Endothelial cell of umbilical vein (primary cell): ENCODE results near the gene PDIA5. TPM values are rescaled to one million over a fixed set of nuclear protein-coding genes. Genes with fewer than 3 reads are reported as not detected.

Experiments
- BruUV-seq: library from RNA; stranded (reverse); fragments of 400-500 nt; replicated peaks from 2 replicates; lab custom pipeline; 2021; lab: Mats Ljungman, UMichigan
- CTCF ChIA-PET: fragments of 300-600, 350-600 bp; sonication (Branson Sonifier 250); formaldehyde crosslinking; loops from one replicate; lab custom pipeline; 2021; ENCODE audit warnings: antibody characterized with exemption, inconsistent platforms; lab: Charles Lee
- POLR2A ChIA-PET: fragments of 300-600, 350-600 bp; sonication (Branson Sonifier 250); formaldehyde crosslinking; loops from one replicate; lab custom pipeline; 2021; ENCODE audit warnings: antibody characterized with exemption, inconsistent platforms; lab: Charles Lee
- DNase-seq: peaks from one replicate; pipeline ENCODE4 v3.0.0-alpha.2; 2011; ENCODE audit warnings: low read depth, low spot score
- FAIRE-seq: peaks from 2 replicates; lab custom pipeline; 2011; peaks lifted over from hg19 to GRCh38; lab: Jason Lieb, UNC
- H2AFZ ChIP-seq: 2 replicates; pipeline ENCODE4 v1.6.0; 2012; ENCODE audit warnings: low read depth, low read length, control low read depth, inconsistent platforms
- H3K27ac ChIP-seq: 2 replicates; pipeline ENCODE4 v1.5.1; 2011; ENCODE audit warnings: low read depth, mild to moderate bottlenecking, control low read depth, low read length, moderate library complexity; ENCODE audit not compliant: insufficient read depth
- H3K27me3 ChIP-seq, 2 experiments: 2 replicates each; pipeline versions ENCODE4 v1.6.0 to v1.6.1; 2011; ENCODE audit warnings: low read length in 2 of 2, mixed read lengths in 1 of 2; ENCODE audit not compliant: control insufficient read depth in 2 of 2, insufficient read depth in 2 of 2
- H3K36me3 ChIP-seq, 2 experiments: 2 replicates in 1 of 2; 3 replicates in 1 of 2; pipeline ENCODE4 v1.5.1; 2011; ENCODE audit warnings: low read length in 2 of 2, mild to moderate bottlenecking in 1 of 2, moderate library complexity in 1 of 2; ENCODE audit not compliant: control insufficient read depth in 2 of 2, insufficient read depth in 2 of 2; ENCODE audit errors: extremely low read depth in 1 of 2
- H3K4me1 ChIP-seq: 3 replicates; pipeline ENCODE4 v1.5.1; 2011; ENCODE audit warnings: mild to moderate bottlenecking, low read length; ENCODE audit not compliant: control insufficient read depth, insufficient read depth; ENCODE audit errors: extremely low read depth
- H3K4me2 ChIP-seq: 2 replicates; pipeline ENCODE4 v1.6.1; 2011; ENCODE audit warnings: low read length, control low read depth, mixed read lengths; ENCODE audit not compliant: insufficient read depth
- H3K4me3 ChIP-seq, 3 experiments: fragments of 200-600 bp in 1 of 3; sonication (generic), shearing (Covaris generic) in 1 of 3; replicated peaks in 1 of 3; 2 replicates each; pipeline ENCODE4 v1.5.1; 2011 to 2016; ENCODE audit warnings: control low read depth in 3 of 3, low read length in 3 of 3, mild to moderate bottlenecking in 2 of 3, inconsistent platforms in 1 of 3, low read depth in 1 of 3, moderate library complexity in 1 of 3; ENCODE audit not compliant: insufficient read depth in 1 of 3
- H3K79me2 ChIP-seq: 2 replicates; pipeline ENCODE4 v1.6.0; 2012; ENCODE audit warnings: low read length, inconsistent platforms; ENCODE audit not compliant: control insufficient read depth, insufficient read depth
- H3K9ac ChIP-seq: replicated peaks from 2 replicates; pipeline ENCODE3; 2011; ENCODE audit warnings: low read length, control low read depth; ENCODE audit not compliant: insufficient read depth; ENCODE audit errors: extremely low read depth
- H3K9me1 ChIP-seq: replicated peaks from 3 replicates; pipeline ENCODE4 v1.6.0; 2011; ENCODE audit warnings: mild to moderate bottlenecking, low read length; ENCODE audit not compliant: control insufficient read depth, insufficient read depth; ENCODE audit errors: extremely low read depth
- H3K9me3 ChIP-seq: replicated peaks from 2 replicates; pipeline ENCODE4 v1.5.1; 2012; ENCODE audit warnings: low read length, inconsistent platforms; ENCODE audit not compliant: control insufficient read depth, insufficient read depth
- H4K20me1 ChIP-seq: replicated peaks from 2 replicates; pipeline ENCODE3; 2011; ENCODE audit warnings: mild to moderate bottlenecking, low read length; ENCODE audit not compliant: control insufficient read depth, insufficient read depth; ENCODE audit errors: extremely low read depth
- EZH2 ChIP-seq: IDR thresholded peaks from 2 replicates; pipeline ENCODE4 v1.6.1; 2012; ENCODE audit warnings: borderline replicate concordance, low read depth, mild to moderate bottlenecking, moderate library complexity, low read length, inconsistent platforms; ENCODE audit not compliant: severe bottlenecking
- FOS ChIP-seq: IDR thresholded peaks from 2 replicates; pipeline ENCODE4 v1.6.1; 2011; ENCODE audit warnings: mild to moderate bottlenecking, low read length, moderate library complexity, borderline replicate concordance; ENCODE audit not compliant: insufficient read depth
- JUN ChIP-seq: IDR thresholded peaks from 2 replicates; pipeline ENCODE4 v1.6.1; 2011; ENCODE audit warnings: borderline replicate concordance, low read depth; ENCODE audit not compliant: insufficient read length, insufficient read depth
- POLR2A ChIP-seq: IDR thresholded peaks from 2 replicates; pipeline ENCODE4 v1.6.1; 2012; ENCODE audit warnings: low read depth, mild to moderate bottlenecking, control low read depth, low read length
- POLR2AphosphoS5 ChIP-seq: IDR thresholded peaks from 2 replicates; pipeline ENCODE4 v1.6.1; 2012; ENCODE audit warnings: low read depth, mild to moderate bottlenecking, control low read depth, low read length, moderate library complexity; ENCODE audit not compliant: insufficient read depth
- dilution Hi-C: fragments of 300-500 bp; cut with MboI; formaldehyde crosslinking; loops from one replicate; pipeline ENCODE4 v1.15.0; 2019; ENCODE audit warnings: low sequenced_read_pairs; ENCODE audit not compliant: extremely low pct_ligation_motif_present
- intact Hi-C: fragments of 100-400 bp; cut with micrococcal nuclease; formaldehyde crosslinking; loops from one replicate; pipeline ENCODE4 v1.10.0; 2022
- polyA plus RNA-seq, 4 experiments: library from polyadenylated mRNA; depleted of rRNA in 3 of 4; stranded (reverse) in 3 of 4; unstranded in 1 of 4; fragments of >200 nt; gene quantifications; 2 replicates each; pipeline versions ENCODE4 v1.2.1 to v1.2.3, GENCODE V29; 2011 to 2012; ENCODE audit warnings: missing spikeins in 1 of 4
- total RNA-seq: library from RNA; stranded (reverse); gene quantifications from 2 replicates; pipeline ENCODE4 v1.2.3, GENCODE V29; 2021
- TF ChIP-seq, protein P1 (sequence below): IDR thresholded peaks from 2 replicates; pipeline ENCODE4 v1.6.1; 2011; ENCODE audit not compliant: insufficient read depth, insufficient read length
- TF ChIP-seq, protein P2 (sequence below), 2 donors: IDR thresholded peaks; 1 replicate in 1 of 2; 2 replicates in 1 of 2; pipeline ENCODE4 v1.5.1; 2011; ENCODE audit warnings: low read length in 2 of 2, mild to moderate bottlenecking in 2 of 2, moderate library complexity in 2 of 2, control low read depth in 1 of 2, inconsistent platforms in 1 of 2, low read depth in 1 of 2; ENCODE audit not compliant: insufficient read depth in 1 of 2; ENCODE audit errors: extremely low read depth in 1 of 2

Gene PDIA5
- total and polyA plus RNA-seq, 2 donors (not counting 3 experiments of a cell fraction or from before 2014, with no cell fraction given): 55.7 to 85.6 TPM

DNA sequence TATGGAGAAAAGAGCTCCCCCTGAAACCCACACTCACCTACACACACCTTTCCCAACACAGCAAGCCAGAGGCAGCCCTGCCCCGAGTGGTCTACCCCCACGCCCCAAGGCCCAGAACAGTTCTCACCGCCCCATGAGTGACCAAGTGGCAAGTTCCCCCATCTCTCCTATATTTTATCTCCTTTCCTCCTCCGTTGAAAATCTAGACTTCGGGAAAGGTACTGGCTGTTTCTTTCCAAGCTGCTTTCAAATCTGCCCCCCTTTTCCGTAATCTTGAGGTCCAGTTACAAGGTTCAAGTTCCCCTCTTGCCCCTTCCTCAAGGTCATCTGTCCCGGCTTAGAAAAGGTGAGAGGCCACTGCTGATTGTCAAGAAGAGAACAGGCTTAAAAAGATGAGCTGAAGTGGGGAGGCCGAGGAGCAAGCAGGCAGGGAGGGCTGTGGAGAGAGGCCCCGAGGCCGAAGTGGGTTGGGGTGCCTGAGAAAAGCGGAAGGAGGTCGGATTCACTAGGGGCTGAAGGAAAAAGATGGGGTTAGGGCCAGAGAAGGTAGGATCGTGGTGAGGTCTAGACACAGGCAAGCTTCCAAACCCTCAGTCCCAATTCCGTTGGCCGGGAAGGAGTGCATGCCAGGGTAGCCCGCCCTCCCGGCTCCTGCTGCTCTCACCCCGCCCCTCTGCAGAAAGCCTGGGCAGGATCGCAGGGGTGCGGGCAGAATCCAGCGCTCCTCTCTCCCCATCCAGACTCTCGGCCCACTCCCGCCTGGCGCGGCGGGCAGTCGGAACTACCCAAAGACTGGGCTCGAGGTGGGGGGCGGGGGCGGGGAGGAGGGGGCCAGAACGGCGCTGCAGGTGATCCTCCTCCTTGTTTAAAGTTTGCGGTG lies 40.9 kb upstream of the PDIA5 start:
- dilution Hi-C loops: no loop called here
- BruUV-seq: no TSS peak
- CTCF ChIA-PET: interaction anchor here (2.9 to 3.2 kb wide), 2 partner anchors 41 to 633 kb away, joined by 15 to 31 read pairs; partner anchors contain the start of gene PDIA5

More for the DNA sequence above, 40.9 kb upstream of the PDIA5 start:
- Histone ChIP-seq H4K20me1 (no peaks in the 10 kb centered on the region), H3K36me3 (no peaks in the 10 kb centered on the region), H3K9ac (no peak overlapping the region), H3K79me2 (no peaks in the 10 kb centered on the region), H3K4me2 (no peak overlapping the region), H2AFZ (no peak overlapping the region), H3K27me3 (peaks cover 73 to 98% of the 10 kb centered on the region in 2 experiments), H3K4me3 (no peak overlapping the region), H3K9me1 (no peaks in the 10 kb centered on the region), H3K4me1 (peaks cover 17% of the 10 kb centered on the region), H3K9me3 (no peaks in the 10 kb centered on the region), H3K27ac (no peak overlapping the region)
- no peak for DNase-seq
- no peak for FAIRE-seq
- POLR2A ChIA-PET: no interaction called here
- intact Hi-C loops: loop anchor here (5.0 kb wide), 1 partner anchor 344 kb away; the partner anchor contains the start of gene PARP14
- TF ChIP-seq, protein P1, sequence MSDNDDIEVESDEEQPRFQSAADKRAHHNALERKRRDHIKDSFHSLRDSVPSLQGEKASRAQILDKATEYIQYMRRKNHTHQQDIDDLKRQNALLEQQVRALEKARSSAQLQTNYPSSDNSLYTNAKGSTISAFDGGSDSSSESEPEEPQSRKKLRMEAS: no peak
- TF ChIP-seq POLR2A: no peak
- peak; percentile 27 for TF ChIP-seq EZH2
- TF ChIP-seq JUN: no peak
- no peak for TF ChIP-seq FOS
- TF ChIP-seq, protein P2, sequence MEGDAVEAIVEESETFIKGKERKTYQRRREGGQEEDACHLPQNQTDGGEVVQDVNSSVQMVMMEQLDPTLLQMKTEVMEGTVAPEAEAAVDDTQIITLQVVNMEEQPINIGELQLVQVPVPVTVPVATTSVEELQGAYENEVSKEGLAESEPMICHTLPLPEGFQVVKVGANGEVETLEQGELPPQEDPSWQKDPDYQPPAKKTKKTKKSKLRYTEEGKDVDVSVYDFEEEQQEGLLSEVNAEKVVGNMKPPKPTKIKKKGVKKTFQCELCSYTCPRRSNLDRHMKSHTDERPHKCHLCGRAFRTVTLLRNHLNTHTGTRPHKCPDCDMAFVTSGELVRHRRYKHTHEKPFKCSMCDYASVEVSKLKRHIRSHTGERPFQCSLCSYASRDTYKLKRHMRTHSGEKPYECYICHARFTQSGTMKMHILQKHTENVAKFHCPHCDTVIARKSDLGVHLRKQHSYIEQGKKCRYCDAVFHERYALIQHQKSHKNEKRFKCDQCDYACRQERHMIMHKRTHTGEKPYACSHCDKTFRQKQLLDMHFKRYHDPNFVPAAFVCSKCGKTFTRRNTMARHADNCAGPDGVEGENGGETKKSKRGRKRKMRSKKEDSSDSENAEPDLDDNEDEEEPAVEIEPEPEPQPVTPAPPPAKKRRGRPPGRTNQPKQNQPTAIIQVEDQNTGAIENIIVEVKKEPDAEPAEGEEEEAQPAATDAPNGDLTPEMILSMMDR (IDR thresholded peaks at IDR 0.05; ENCODE audit: extremely low read depth in 1 of 2, insufficient read depth in 1 of 2, low read depth in 1 of 2, low read length in 2 of 2): no peak
- TF ChIP-seq POLR2AphosphoS5: no peak
